GM12873 (cell line): ENCODE data around the gene FMN1.

Experiments used
- TF ChIP-seq, protein P1 (sequence below): IDR thresholded peaks from 2 replicates; pipeline ENCODE4 v1.5.1; 2012; ENCODE audit warnings: low read depth, mild to moderate bottlenecking, moderate library complexity, low read length, control low read depth; ENCODE audit not compliant: insufficient read depth; ENCODE audit errors: missing control alignments

FMN1 gene

DNA sequence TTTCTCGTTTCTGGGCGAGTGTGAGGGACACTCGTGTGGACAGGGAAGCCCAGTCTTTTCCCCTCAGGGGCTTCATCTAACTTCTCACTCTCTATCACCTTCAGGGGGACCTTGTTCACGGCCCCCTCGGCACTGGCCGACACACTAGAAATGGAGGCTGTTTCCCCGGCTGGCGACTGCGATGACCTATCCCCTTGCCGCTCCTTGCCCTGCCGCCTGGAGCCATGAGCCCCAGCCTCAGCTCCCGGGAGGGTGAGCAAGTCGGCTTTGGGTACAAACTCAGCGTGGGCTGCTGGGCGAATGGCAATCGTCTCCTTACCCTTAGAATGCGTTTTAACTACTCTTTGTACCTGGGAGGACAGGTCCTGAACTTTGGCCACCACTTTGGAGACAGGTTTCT, 41.0 kb downstream of the FMN1 start:
- TF ChIP-seq, protein P1, sequence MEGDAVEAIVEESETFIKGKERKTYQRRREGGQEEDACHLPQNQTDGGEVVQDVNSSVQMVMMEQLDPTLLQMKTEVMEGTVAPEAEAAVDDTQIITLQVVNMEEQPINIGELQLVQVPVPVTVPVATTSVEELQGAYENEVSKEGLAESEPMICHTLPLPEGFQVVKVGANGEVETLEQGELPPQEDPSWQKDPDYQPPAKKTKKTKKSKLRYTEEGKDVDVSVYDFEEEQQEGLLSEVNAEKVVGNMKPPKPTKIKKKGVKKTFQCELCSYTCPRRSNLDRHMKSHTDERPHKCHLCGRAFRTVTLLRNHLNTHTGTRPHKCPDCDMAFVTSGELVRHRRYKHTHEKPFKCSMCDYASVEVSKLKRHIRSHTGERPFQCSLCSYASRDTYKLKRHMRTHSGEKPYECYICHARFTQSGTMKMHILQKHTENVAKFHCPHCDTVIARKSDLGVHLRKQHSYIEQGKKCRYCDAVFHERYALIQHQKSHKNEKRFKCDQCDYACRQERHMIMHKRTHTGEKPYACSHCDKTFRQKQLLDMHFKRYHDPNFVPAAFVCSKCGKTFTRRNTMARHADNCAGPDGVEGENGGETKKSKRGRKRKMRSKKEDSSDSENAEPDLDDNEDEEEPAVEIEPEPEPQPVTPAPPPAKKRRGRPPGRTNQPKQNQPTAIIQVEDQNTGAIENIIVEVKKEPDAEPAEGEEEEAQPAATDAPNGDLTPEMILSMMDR = no peak

DNA sequence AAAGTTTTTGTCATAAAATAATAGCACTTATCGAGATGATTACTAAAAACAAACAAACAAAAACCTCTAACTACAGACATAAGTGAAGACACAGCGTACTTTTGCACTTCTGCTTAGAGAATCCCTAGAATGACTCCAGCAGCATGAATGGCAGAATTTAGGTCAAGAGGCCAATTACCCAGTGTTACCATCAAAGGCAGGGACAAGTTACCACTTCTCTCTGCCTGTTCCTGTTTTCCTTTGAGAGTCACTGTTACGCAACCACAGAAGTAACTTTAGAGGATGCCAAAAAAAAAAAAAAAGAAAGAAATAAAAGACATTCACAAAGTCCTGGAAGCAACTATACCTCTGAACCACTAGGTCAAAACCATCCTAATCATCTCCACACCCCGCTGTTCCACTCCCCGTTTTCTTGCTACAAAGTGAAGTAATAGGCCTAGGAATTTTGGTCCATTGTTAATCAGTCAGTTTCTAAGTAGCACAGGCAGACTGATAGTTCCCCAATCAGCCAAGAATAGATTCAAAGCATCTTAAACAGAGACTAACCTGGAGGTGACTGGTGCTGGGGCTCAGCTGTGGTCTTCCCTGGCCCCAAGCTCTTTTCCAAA, 41.9 kb downstream of the FMN1 start:
- TF ChIP-seq, protein P1 = no peak

DNA sequence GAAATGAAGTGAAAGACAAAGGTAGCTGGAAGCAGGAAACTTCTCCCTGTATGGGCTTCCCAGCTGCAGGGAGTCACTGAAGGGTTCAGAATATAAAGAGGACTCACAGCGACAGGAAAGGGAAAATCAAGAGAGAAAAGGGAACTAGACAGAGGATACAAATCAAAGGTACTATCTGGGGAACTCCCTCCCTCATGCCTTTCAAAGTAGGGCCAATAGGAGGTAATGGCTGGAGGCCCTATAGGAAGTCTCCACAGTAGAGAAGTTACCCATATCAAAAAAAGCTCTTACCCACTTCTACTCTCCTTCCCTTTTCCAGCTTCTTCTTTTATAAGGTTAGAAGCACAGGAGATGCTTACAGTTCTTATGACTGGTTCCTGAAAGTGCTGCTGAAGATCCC, 43.5 kb downstream of the FMN1 start:
- TF ChIP-seq, protein P1 = no peak

DNA sequence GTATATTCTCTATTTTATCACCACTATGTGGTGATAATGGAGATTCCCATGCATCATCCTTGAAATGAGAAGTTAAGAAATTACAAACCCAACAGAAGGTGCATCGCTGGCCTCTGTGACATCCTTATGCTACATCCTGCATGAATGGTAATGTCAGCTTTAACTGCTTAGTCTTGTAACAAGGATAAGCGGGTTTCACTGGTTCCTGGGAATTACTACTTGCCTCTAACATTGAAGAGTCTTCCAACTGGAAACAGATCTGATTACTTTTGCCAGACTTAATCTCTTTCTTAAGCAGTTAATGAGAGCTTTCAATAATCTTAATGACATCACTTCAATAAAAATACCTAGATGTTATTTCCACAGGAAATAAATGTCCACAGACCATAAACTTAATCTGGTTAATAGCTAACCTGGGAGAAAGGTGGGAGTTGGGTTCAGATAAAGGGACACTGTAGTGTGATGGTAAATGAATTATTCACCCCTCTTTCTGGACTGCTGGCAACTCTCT, 44.0 kb downstream of the FMN1 start:
- TF ChIP-seq, protein P1 = no peak

DNA sequence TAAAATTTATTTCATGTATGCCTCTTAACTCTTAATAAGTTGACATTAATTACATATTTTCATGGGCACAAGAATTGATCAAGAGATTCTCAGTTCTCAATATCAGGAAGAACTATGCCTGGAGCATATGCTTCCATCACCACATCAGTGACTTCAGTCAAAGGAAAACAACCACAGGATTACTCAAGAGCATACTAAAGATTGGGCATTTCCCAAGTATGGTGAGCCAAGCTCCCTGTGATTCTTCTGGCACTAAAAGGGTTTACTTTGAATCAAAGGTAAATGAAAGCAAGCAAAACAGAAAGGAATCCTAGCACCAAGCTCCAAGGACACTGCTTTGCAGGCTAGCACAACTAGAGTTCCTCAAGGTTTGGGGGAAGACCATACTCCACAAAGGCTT, 44.6 kb downstream of the FMN1 start:
- TF ChIP-seq, protein P1 = no peak

DNA sequence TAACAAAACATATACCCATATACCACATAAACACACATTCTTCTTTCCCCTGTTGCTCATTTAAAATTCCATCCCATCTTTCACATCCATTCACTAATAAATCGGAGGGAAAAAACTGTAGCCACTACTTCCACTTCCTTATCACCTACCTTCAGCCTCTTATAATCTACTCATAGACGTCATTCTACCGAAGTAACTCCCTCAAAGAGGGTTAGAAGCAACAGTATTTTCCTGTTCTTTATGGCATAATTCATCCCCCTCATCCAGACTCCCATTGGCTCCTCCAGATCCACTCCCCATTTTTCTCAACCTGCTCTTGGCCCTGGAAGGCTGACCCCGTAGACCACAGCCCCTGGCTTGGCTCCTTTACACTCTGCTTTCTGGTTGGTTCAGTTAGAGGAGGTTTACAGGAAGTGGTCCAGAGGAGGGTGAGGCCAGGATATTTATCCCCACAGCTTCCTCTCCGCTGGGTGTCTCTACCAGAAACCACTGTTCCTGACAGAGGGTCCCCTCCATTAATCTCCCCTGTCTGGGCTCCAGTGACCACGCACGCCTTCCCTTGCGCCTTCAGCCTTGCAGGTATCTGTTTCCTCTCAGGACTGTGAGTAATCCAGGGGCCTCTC, 46.3 kb downstream of the FMN1 start:
- TF ChIP-seq, protein P1 = no peak

DNA sequence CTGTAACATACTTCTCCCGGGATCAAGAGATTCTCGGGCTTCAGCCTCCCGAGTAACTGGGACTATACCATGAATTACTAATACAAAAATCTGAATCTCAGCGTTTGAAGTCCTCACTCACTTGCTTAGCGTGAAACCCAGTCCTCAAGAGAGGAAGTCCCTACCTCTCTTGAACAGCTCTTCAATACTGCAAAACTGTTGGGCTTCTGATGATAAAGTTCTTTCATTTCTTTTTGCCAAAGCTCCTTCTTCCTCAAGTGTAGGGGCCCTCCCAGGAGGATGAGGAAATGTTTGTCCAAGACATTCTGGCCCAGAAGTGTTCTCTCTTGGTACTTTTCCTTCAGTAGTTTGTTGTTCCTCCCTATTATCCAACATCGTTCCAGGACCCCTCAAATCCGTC, 48.5 kb downstream of the FMN1 start:
- TF ChIP-seq, protein P1 = no peak
